NCI-H446 treated with DMSO at 0.1 percent for 48 hours (cell line): ENCODE results near the gene SLC16A5.
"Not testable (repeated sequence)": the region's sequence is repeated elsewhere in the genome, so short reads cannot be mapped to it uniquely, and the experiment has no call there.

Source experiments
- DNase-seq: peaks from one replicate; lab custom pipeline; 2025; lab: John Stamatoyannopoulos, UW

The SLC16A5 gene

DNA sequence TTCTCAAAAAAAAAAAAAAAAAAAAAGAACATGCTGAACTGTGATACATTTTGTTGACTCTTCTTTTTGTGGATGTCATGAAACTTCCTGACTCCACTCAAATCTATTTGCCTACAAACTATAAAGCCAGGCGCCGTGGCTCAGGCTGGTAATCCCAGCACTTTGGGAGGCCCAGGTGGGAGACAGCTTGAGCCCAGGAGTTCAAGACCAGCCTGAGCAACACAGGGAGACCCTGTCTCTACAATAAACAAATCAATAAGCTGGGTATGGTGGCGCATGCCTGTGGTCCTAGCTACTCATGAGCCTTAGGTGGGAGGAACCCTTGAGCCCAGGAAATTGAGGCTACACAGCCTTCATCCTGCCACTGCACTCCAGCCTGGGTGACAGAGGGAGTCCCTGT is 45.2 kb downstream of the SLC16A5 start:
- DNase-seq, result no peak

DNA sequence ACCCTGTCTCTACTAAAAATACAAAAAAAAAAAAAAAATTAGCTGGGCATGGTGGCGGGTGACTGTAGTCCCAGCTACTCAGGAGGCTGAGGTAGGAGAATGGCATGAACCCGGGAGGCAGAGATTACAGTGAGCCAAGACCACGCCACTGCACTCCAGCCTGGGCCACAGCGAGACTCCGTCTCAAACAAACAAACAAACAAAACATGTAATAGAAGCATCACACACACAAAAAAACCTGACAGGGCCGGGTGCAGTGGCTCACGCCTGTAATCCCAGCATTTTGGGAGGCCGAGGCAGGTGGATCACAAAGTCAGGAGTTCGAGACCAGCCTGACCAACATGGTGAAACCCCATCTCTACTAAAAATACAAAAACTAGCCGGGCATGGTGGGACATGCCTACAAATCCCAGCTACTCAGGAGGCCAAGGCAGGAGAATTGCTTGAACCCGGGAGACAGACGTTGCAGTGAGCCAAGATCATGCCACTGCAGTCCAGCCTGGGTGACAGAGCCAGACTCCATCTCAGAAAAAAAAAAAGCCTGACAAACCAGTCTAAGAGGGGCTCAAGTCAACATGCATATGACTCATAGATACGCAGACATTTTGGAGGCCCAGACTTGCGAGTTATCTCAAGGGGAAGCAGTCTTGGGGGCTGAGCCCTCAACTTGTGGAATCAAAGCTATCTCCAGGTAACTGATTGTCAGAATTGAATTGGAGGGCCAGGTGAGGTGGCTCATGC is 46.0 kb downstream of the SLC16A5 start:
- DNase-seq, result not testable (repeated sequence)

GRCh38 chr17:75135452-75135851 is 47.7 kb downstream of the SLC16A5 start:
- no peak for DNase-seq

DNA sequence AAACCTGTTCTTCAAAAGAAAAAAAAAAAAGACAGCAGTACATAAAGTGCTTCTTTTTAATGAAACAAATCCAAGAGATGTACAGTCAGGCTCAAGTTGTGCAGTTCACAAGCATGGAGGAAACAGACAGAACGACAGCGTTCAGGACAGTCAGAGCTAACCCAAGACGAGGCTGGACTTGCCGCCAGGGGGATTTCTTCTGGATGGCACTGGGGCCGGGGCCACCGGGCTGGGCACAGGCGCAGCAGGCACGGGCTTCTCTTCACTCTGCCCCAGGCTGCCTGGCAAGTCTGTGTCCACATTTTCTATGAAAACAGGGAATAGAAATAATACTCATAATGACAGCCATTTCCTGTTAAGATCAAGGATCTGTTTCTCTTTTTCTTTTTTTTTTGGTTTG is 48.2 kb downstream of the SLC16A5 start:
- DNase-seq, result no peak

DNA sequence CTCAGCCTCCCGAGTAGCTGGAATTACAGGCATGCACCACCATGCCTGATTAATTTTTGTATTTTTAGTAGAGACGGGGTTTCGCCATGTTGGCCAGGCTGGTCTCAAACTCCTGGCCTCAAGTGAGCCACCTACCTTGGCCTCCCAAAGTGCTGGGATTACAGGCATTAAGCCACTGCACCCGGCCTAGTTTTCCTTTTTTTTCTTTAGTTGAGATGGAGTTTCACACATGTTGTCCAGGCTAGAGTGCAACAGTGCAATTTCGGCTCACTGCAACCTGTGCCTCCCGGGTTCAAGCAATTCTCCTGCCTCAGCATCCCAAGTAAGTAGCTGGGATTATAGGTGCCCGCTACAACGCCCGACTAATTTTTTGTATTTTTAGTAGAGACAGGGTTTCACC is 50.0 kb downstream of the SLC16A5 start:
- DNase-seq, result not testable (repeated sequence)

- DNase-seq, result no peak
These were observed 50.8 kb downstream of the SLC16A5 start for GRCh38 chr17:75138519-75138918.

GRCh38 chr17:75142236-75142971 is 54.6 kb downstream of the SLC16A5 start:
- DNase-seq, result no peak

- DNase-seq, result no peak
These were observed 57.2 kb downstream of the SLC16A5 start for GRCh38 chr17:75144816-75145512.

GRCh38 chr17:75146592-75146991 is 58.8 kb downstream of the SLC16A5 start:
- no peak for DNase-seq

DNA sequence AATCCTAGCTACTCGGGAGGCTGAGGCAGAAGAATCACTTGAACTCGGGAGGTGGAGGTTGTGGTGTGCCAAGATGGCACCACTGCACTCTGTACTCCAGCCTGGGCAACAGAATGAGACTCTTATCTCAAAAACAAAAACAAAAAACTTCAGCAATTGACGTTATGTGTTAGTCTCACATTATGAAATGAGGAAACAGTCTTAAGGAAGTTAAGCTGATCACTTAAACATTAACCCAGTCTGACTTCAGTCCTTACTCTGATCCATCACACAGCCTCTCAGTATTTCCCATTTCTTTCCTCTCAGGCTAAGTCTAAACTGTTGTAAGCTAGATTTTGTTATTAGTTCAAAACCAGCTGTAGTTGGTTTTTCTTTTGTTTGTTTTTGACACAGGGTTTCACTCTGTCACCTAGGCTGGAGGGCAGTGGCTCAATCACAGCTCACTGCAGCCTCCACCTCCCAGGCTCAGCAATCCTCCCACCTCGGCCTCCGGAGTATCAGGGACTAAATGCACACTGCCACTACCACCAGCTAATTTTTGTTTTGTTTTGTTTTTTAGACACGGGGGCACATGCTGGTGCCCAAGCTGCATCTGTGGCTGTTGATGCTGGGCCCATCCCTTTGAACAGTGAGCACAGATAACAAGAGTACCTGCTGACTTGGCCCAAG is 60.3 kb downstream of the SLC16A5 start:
- no peak for DNase-seq

- peak; percentile 16 for DNase-seq
These were observed 64.2 kb downstream of the SLC16A5 start for GRCh38 chr17:75151930-75152329.

DNA sequence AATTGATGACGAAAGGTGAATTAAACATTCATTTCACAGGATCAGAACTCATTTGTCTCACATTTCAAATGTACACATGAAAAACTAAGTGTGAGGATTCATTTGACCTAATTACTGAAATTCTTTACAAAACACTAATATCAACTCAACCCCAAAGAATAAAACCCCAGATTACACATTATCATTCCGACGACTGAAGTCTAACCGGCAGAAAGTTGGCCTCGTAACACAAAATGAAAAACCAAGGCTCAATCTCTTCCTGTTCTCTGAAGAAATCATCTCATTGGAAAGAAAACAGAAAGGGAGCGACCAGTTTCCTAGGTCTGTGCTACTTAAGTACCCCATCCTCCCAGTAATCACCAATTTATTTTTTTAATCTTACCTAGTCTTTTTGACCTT is 64.8 kb downstream of the SLC16A5 start:
- DNase-seq, result no peak

DNA sequence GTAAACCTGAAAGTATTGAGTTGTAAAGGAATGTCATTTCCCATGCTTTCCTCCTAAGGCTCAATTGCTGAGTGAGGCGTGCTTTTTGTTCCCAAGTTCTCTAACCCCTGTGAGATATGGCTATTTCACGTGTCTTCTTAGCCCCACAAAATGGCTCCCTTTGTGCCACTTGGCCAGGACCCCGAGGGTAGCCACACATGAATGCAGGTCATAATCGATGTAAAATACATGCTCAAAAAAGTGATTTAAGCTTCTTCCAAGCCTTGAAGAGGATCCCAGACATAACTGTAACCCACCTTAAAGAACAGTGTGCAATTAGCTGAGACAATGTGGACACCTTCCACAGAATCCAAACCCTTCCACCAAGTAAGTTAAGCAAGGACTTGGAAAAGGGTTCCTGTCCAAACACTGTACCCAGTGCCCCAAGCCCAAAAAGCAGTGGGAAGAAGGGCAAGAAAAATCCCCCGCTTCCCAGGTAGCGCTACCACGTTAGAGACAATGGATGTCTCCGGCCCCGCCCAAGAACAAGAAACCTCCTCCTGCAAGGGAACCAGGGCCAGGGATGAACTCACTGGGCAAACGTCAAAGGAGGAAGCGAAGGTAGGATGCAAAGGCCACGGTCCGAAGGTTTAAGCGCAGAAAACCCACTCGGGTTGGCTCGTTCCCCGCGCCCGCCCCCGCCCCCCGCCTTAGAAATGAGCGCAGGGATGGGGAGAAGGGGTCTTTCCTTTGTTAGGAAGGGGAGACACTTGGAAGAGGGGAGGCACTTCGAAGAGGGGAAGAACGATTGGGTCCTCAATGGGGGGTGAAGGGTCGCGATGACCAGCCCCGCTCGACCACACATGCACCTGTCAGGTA is 65.4 kb downstream of the SLC16A5 start:
- peak; percentile 23 for DNase-seq

- DNase-seq, result no peak
These were observed 66.0 kb downstream of the SLC16A5 start for GRCh38 chr17:75153780-75154194.

DNA sequence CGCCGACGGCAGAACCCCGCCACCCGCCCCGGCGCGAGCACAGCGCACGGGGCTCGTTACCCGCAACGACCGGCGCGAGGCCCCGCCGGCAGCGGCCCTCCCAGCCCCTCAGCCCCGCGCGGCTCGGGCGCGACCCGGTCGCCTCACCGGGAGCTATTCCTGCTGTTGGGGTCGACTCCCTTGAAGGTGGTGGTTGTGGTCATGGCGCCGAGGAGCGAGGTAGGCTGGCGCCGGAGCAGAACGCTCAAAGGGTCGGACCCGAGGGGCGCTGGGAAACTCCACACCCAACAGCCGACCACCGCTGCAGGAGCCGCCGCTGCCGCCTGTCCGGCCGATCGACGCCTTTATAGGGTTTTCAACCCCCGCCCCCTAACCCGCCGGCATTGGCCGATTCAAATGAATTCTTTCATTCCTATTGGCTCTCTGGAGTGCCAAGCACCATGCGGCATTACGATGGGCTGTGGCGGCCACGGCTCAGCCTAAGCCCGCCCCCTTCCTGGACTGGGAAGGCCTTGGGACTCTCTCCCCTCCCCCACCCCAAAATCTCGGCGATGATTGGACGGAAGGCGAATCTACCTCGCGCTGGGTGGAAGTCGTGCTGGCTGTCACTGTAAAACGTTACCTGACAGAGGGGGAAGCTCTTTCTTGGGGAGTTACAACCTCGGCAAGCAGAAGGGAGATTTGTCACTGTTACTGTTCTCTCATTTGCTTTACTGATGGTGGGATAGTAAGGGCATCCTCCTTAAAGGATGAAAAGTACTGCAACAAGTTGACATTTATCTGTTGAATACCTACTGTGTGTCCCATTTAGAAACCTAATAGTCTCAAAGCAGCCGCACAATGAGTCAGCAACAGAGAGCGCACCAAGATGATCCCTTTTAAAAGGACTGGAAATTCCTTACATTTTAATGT is 66.7 kb downstream of the SLC16A5 start, which contains the start of gene JPT1:
TSS of gene JPT1 (minus strand) at position 318 of the 912 bp plus-strand sequence. CDS start at position 203, 115 bp downstream.
- DNase-seq, result peak; percentile 98

- DNase-seq, result no peak
These were observed 67.4 kb downstream of the SLC16A5 start for GRCh38 chr17:75155191-75155601.
